GM12878 (cell line): ENCODE data around the gene CHRM2. TPM values are rescaled to one million over a fixed set of nuclear protein-coding genes. Genes with fewer than 3 reads are reported as not detected.

Experiments
- ATAC-seq: fragments of 200-7000 bp; cut with Tn5 transposase; 3 replicates; pipeline ENCODE4 v1.9.1; 2020; ENCODE audit warnings: mild to moderate bottlenecking, moderate library complexity
- BruUV-seq: library from RNA; stranded (reverse); fragments of 400-500 nt; replicated peaks from 2 replicates; lab custom pipeline; 2021; lab: Mats Ljungman, UMichigan
- CTCF ChIA-PET: fragments of 300-600 bp; sonication (Branson Sonifier 250); formaldehyde crosslinking; extraction: SDS; loops from one replicate; lab custom pipeline; 2021; ENCODE audit warnings: inconsistent platforms; lab: Yijun Ruan, JAX
- POLR2A ChIA-PET: fragments of 350-600 bp; formaldehyde crosslinking; extraction: SDS; loops from one replicate; lab custom pipeline; 2021; ENCODE audit warnings: inconsistent platforms; lab: Charles Lee
- RAD21 ChIA-PET: fragments of 300-600 bp; sonication (Branson Sonifier 250); formaldehyde crosslinking; loops from one replicate; lab custom pipeline; 2023; ENCODE audit warnings: antibody characterized with exemption; ENCODE audit not compliant: unreplicated experiment; lab: Charles Lee
- SMC1A ChIA-PET: fragments of 300-600 bp; sonication (Branson Sonifier 250); formaldehyde crosslinking; loops from one replicate; lab custom pipeline; 2023; ENCODE audit not compliant: unreplicated experiment, uncharacterized antibody; lab: Charles Lee
- DNase-seq: peaks from one replicate; pipeline ENCODE4 v3.0.0-alpha.2; 2011; ENCODE audit warnings: low read depth, low spot score
- FAIRE-seq: peaks from 3 replicates; lab custom pipeline; 2011; peaks lifted over from hg19 to GRCh38; lab: Jason Lieb, UNC
- H2AFZ ChIP-seq: 2 replicates; pipeline ENCODE4 v1.6.0; 2011; ENCODE audit warnings: low read depth, low read length, control low read depth; ENCODE audit not compliant: control insufficient read depth
- H3K27ac ChIP-seq: 2 replicates; pipeline ENCODE4 v1.5.1; 2011; ENCODE audit warnings: control low read depth; ENCODE audit not compliant: control insufficient read depth, insufficient read depth
- H3K27me3 ChIP-seq, 2 experiments: replicated peaks in 1 of 2; 2 replicates each; pipeline versions ENCODE4 v1.6.0 to v1.6.1; 2011; ENCODE audit warnings: low read length in 1 of 2; ENCODE audit not compliant: control insufficient read depth in 2 of 2, insufficient read depth in 2 of 2
- H3K36me3 ChIP-seq, 2 experiments: 2 replicates each; pipeline ENCODE4 v1.5.1; 2011; ENCODE audit warnings: low read length in 1 of 2; ENCODE audit not compliant: control insufficient read depth in 2 of 2, insufficient read depth in 2 of 2
- H3K4me1 ChIP-seq: 2 replicates; pipeline ENCODE4 v1.6.1; 2011; ENCODE audit warnings: mild to moderate bottlenecking, low read length, moderate library complexity, mixed read lengths; ENCODE audit not compliant: control insufficient read depth, insufficient read depth
- H3K4me2 ChIP-seq: 2 replicates; pipeline ENCODE4 v1.6.0; 2011; ENCODE audit warnings: control low read depth; ENCODE audit not compliant: control insufficient read depth, insufficient read depth
- H3K4me3 ChIP-seq: fragments of 200-600 bp; sonication (generic); 2 replicates; pipeline ENCODE4 v1.5.1; 2016
- H3K79me2 ChIP-seq: 2 replicates; pipeline ENCODE4 v1.6.0; 2011; ENCODE audit warnings: low read length; ENCODE audit not compliant: control insufficient read depth, insufficient read depth
- H3K9ac ChIP-seq: 2 replicates; pipeline ENCODE4 v1.8.0; 2011; ENCODE audit warnings: low read length, control low read depth, mixed read lengths; ENCODE audit not compliant: control insufficient read depth, insufficient read depth
- H3K9me3 ChIP-seq: replicated peaks from 3 replicates; pipeline ENCODE4 v1.5.1; 2011; ENCODE audit warnings: mild to moderate bottlenecking, low read length; ENCODE audit not compliant: control insufficient read depth, insufficient read depth
- H4K20me1 ChIP-seq: 2 replicates; pipeline ENCODE4 v1.6.0; 2011; ENCODE audit not compliant: control insufficient read depth, insufficient read depth
- BACH1 ChIP-seq: fragments of 450-650 bp; IDR thresholded peaks from 2 replicates; pipeline ENCODE4 v1.6.1; 2017; ENCODE audit warnings: mild to moderate bottlenecking, borderline replicate concordance
- BHLHE40 ChIP-seq, 2 experiments: fragments of 450-650 bp in 1 of 2; IDR thresholded peaks; 2 replicates each; pipeline ENCODE4 v1.6.1; 2011 to 2017; ENCODE audit warnings: low read depth in 2 of 2, borderline replicate concordance in 1 of 2, improper control_type of control experiment in 1 of 2, low read length in 1 of 2, mild to moderate bottlenecking in 1 of 2
- CHD1 ChIP-seq: IDR thresholded peaks from 2 replicates; pipeline ENCODE4 v1.6.1; 2012; ENCODE audit warnings: low read depth, low read length, improper control_type of control experiment
- MYB ChIP-seq: fragments of 150-350 bp; IDR thresholded peaks from 2 replicates; pipeline ENCODE4 v1.6.1; 2014; ENCODE audit warnings: mild to moderate bottlenecking, low read depth, low read length, borderline replicate concordance
- NFXL1 ChIP-seq: fragments of 450-650 bp; IDR thresholded peaks from 2 replicates; pipeline ENCODE4 v1.6.1; 2017; ENCODE audit warnings: antibody characterized with exemption, mild to moderate bottlenecking, borderline replicate concordance
- POLR2AphosphoS2 ChIP-seq: IDR thresholded peaks from 2 replicates; pipeline ENCODE4 v1.6.1; 2011; ENCODE audit warnings: low read depth, mild to moderate bottlenecking, low read length, improper control_type of control experiment, moderate library complexity
- POLR2AphosphoS5 ChIP-seq: IDR thresholded peaks from 2 replicates; pipeline ENCODE4 v1.6.1; 2011; ENCODE audit warnings: mild to moderate bottlenecking, low read length, inconsistent platforms
- SREBF2 ChIP-seq: IDR thresholded peaks from 2 replicates; pipeline ENCODE4 v1.6.1; 2012; ENCODE audit warnings: mild to moderate bottlenecking, low read length
- STAT3 ChIP-seq: IDR thresholded peaks from 2 replicates; pipeline ENCODE4 v1.6.1; 2011; ENCODE audit warnings: low read depth, low read length, improper control_type of control experiment
- ZBED1 ChIP-seq: IDR thresholded peaks from 2 replicates; pipeline ENCODE4 v1.6.1; 2016; ENCODE audit warnings: borderline replicate concordance
- ZNF274 ChIP-seq: IDR thresholded peaks from one replicate; pipeline ENCODE4 v1.8.0; 2011; ENCODE audit not compliant: insufficient read length, insufficient read depth
- ZSCAN29 ChIP-seq: fragments of 450-650 bp; IDR thresholded peaks from 2 replicates; pipeline ENCODE4 v1.6.1; 2017; ENCODE audit warnings: mild to moderate bottlenecking, moderate library complexity
- WGBS: methylation state at CpG from one replicate; pipeline ENCODE4 v1.1.6; 2016; ENCODE audit warnings: low lambda C conversion rate; ENCODE audit not compliant: insufficient replicate concordance, insufficient coverage; ENCODE audit errors: missing lambda C conversion rate; 5-methylcytosine and 5-hydroxymethylcytosine counted together
- in situ Hi-C: fragments of 300-500 bp; cut with MboI; formaldehyde crosslinking; loops from 9 replicates; pipeline ENCODE4 v1.14.3; 2018; ENCODE audit warnings: mixed read lengths
- intact Hi-C: fragments of 100-400 bp; cut with micrococcal nuclease; formaldehyde crosslinking; loops from one replicate; pipeline ENCODE4 v1.14.2; 2022; ENCODE audit not compliant: unreplicated experiment
- polyA plus RNA-seq, 11 experiments: library from polyadenylated mRNA; depleted of rRNA in 4 of 11; unstranded in 6 of 11; stranded (reverse) in 5 of 11; fragments of >200 nt; fragmentation: Nextera tagmentation in 4 of 11; fragmentation: Illumina TruSeq in 1 of 11; extraction: Ambion mirVana in 4 of 11; extraction: Trizol in 1 of 11; gene quantifications; 1 replicate in 1 of 11; 2 replicates in 10 of 11; pipeline versions ENCODE4 v1.2.1 to v1.2.3, GENCODE V29; 2011 to 2016; ENCODE audit warnings: inconsistent platforms in 2 of 11, missing spikeins in 2 of 11, low read depth in 1 of 11
- total RNA-seq, 4 experiments: library from RNA; depleted of rRNA in 3 of 4; stranded (reverse); fragments of >200 nt in 3 of 4; fragmentation: Illumina TruSeq in 1 of 4; extraction: Trizol in 1 of 4; gene quantifications; 2 replicates each; pipeline versions ENCODE4 v1.2.1 to v1.2.3, GENCODE V29; 2013 to 2021
- TF ChIP-seq, protein P1 (sequence below): fragments of 450-650 bp; IDR thresholded peaks from 2 replicates; pipeline ENCODE4 v1.6.1; 2016; ENCODE audit warnings: mild to moderate bottlenecking, moderate library complexity, borderline replicate concordance
- TF ChIP-seq, protein P2 (sequence below): IDR thresholded peaks from 2 replicates; pipeline ENCODE4 v1.6.1; 2012; ENCODE audit warnings: low read depth, low read length, improper control_type of control experiment
- TF ChIP-seq, protein P3 (sequence below): fragments of 150-350 bp; IDR thresholded peaks from 2 replicates; pipeline ENCODE4 v1.6.1; 2016; ENCODE audit warnings: low read depth, low read length

CHRM2 gene
- total and polyA plus RNA-seq, 10 of the 15 experiments (the other 5 are each of a cell fraction or from before 2014, with no cell fraction given), result 0.05 TPM; not detected in 9

DNA sequence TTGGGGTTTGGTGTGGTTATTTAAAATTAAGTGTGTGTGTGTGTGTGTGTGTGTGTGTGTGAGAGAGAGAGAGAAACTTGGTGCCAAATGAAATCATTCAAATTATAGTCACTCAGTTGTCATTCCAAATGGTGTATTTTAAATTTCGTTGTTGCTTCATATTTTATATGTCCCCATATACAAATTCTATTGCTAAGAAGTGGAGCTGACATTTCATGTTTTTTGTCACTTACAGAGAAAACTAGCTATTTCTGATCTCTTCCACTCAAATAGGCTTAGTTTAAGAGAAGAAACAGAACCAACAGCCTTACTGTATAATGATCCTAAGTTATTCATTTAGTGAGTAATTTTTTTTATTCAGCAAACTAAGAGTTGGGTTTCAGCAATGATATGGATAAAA, 42.3 kb downstream of the CHRM2 start:
- H3K79me2 ChIP-seq, result no peaks in the 10 kb centered on the region
- no peaks in the 10 kb centered on the region for H3K9me3 ChIP-seq
- no peaks in the 10 kb centered on the region for H3K27me3 ChIP-seq
- SMC1A ChIA-PET, result interaction anchor here (0.8 kb wide), 1 partner anchor 13 kb away, joined by 3 read pairs; no protein-coding TSS in a partner anchor
- no peak for FAIRE-seq
- H3K4me3 ChIP-seq, result no peak overlapping the region
- H4K20me1 ChIP-seq, result no peaks in the 10 kb centered on the region
- CTCF ChIA-PET, result no interaction called here
- ATAC-seq, result no peak
- in situ Hi-C loops, result no loop called here
- 0% methylated on average over 1 of the region's 1 CpG for WGBS
- POLR2A ChIA-PET, result no interaction called here
- no peaks in the 10 kb centered on the region for H3K4me1 ChIP-seq
- no peak for DNase-seq
- no TSS peak for BruUV-seq
- intact Hi-C loops, result no loop called here
- no peak overlapping the region for H3K27ac ChIP-seq
- H3K4me2 ChIP-seq, result no peak overlapping the region
- no peak overlapping the region for H3K9ac ChIP-seq
- RAD21 ChIA-PET, result no interaction called here
- no peak overlapping the region for H2AFZ ChIP-seq
- no peaks in the 10 kb centered on the region for H3K36me3 ChIP-seq
- TF ChIP-seq SREBF2 (no peak), POLR2AphosphoS2 (no peak), CHD1 (no peak), BACH1 (no peak), ZBED1 (no peak), ZNF274 (no peak), MYB (no peak), ZSCAN29 (no peak), STAT3 (no peak), POLR2AphosphoS5 (no peak), BHLHE40 (IDR thresholded peaks at IDR 0.05; ENCODE audit: borderline replicate concordance in 1 of 2, low read depth in 2 of 2, low read length in 1 of 2) (no peak), NFXL1 (no peak)
- TF ChIP-seq, protein P1, sequence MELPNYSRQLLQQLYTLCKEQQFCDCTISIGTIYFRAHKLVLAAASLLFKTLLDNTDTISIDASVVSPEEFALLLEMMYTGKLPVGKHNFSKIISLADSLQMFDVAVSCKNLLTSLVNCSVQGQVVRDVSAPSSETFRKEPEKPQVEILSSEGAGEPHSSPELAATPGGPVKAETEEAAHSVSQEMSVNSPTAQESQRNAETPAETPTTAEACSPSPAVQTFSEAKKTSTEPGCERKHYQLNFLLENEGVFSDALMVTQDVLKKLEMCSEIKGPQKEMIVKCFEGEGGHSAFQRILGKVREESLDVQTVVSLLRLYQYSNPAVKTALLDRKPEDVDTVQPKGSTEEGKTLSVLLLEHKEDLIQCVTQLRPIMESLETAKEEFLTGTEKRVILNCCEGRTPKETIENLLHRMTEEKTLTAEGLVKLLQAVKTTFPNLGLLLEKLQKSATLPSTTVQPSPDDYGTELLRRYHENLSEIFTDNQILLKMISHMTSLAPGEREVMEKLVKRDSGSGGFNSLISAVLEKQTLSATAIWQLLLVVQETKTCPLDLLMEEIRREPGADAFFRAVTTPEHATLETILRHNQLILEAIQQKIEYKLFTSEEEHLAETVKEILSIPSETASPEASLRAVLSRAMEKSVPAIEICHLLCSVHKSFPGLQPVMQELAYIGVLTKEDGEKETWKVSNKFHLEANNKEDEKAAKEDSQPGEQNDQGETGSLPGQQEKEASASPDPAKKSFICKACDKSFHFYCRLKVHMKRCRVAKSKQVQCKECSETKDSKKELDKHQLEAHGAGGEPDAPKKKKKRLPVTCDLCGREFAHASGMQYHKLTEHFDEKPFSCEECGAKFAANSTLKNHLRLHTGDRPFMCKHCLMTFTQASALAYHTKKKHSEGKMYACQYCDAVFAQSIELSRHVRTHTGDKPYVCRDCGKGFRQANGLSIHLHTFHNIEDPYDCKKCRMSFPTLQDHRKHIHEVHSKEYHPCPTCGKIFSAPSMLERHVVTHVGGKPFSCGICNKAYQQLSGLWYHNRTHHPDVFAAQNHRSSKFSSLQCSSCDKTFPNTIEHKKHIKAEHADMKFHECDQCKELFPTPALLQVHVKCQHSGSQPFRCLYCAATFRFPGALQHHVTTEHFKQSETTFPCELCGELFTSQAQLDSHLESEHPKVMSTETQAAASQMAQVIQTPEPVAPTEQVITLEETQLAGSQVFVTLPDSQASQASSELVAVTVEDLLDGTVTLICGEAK, result no peak
- TF ChIP-seq, protein P2, sequence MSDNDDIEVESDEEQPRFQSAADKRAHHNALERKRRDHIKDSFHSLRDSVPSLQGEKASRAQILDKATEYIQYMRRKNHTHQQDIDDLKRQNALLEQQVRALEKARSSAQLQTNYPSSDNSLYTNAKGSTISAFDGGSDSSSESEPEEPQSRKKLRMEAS, result no peak
- TF ChIP-seq, protein P3, sequence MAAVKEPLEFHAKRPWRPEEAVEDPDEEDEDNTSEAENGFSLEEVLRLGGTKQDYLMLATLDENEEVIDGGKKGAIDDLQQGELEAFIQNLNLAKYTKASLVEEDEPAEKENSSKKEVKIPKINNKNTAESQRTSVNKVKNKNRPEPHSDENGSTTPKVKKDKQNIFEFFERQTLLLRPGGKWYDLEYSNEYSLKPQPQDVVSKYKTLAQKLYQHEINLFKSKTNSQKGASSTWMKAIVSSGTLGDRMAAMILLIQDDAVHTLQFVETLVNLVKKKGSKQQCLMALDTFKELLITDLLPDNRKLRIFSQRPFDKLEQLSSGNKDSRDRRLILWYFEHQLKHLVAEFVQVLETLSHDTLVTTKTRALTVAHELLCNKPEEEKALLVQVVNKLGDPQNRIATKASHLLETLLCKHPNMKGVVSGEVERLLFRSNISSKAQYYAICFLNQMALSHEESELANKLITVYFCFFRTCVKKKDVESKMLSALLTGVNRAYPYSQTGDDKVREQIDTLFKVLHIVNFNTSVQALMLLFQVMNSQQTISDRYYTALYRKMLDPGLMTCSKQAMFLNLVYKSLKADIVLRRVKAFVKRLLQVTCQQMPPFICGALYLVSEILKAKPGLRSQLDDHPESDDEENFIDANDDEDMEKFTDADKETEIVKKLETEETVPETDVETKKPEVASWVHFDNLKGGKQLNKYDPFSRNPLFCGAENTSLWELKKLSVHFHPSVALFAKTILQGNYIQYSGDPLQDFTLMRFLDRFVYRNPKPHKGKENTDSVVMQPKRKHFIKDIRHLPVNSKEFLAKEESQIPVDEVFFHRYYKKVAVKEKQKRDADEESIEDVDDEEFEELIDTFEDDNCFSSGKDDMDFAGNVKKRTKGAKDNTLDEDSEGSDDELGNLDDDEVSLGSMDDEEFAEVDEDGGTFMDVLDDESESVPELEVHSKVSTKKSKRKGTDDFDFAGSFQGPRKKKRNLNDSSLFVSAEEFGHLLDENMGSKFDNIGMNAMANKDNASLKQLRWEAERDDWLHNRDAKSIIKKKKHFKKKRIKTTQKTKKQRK, result no peak
